Small intestine (tissue), 7 donors: Measurements from ENCODE around the gene ANKRD53. TPM values are rescaled to one million over a fixed set of nuclear protein-coding genes. Genes with fewer than 3 reads are reported as not detected.

Source experiments
- DNase-seq, 2 donors: peaks; one replicate each; pipeline versions ENCODE4 v3.0.0 to v3.0.0-alpha.2; 2013
- FAIRE-seq: peaks from 2 replicates; lab custom pipeline; 2012; peaks lifted over from hg19 to GRCh38; lab: Jason Lieb, UNC
- H3K27ac ChIP-seq, 3 donors: one replicate each; pipeline ENCODE4 v1.5.1; 2013; ENCODE audit warnings: low read length in 2 of 3, mild to moderate bottlenecking in 2 of 3, control low read depth in 1 of 3, inconsistent platforms in 1 of 3, low read depth in 1 of 3, moderate library complexity in 1 of 3
- H3K27me3 ChIP-seq, 3 donors: one replicate each; pipeline ENCODE4 v1.6.1; 2013; ENCODE audit warnings: low read length in 3 of 3, inconsistent platforms in 1 of 3; ENCODE audit not compliant: control insufficient read depth in 3 of 3, insufficient read depth in 3 of 3
- H3K36me3 ChIP-seq, 3 donors: one replicate each; pipeline ENCODE4 v1.6.1; 2013; ENCODE audit warnings: low read length in 3 of 3, inconsistent platforms in 1 of 3, low read depth in 1 of 3, mild to moderate bottlenecking in 1 of 3, moderate library complexity in 1 of 3; ENCODE audit not compliant: control insufficient read depth in 3 of 3, insufficient read depth in 2 of 3
- H3K4me1 ChIP-seq, 3 donors: one replicate each; pipeline ENCODE4 v1.6.1; 2013; ENCODE audit warnings: low read length in 2 of 3, inconsistent platforms in 1 of 3, low read depth in 1 of 3, mild to moderate bottlenecking in 1 of 3, moderate library complexity in 1 of 3; ENCODE audit not compliant: control insufficient read depth in 3 of 3, insufficient read depth in 2 of 3
- H3K4me3 ChIP-seq, 3 donors: one replicate each; pipeline ENCODE4 v1.5.1; 2013; ENCODE audit warnings: low read length in 3 of 3, control low read depth in 1 of 3, inconsistent platforms in 1 of 3, low read depth in 1 of 3, mild to moderate bottlenecking in 1 of 3, moderate library complexity in 1 of 3
- H3K9me3 ChIP-seq, 2 donors: one replicate each; pipeline ENCODE4 v1.6.1; 2013; ENCODE audit warnings: low read depth in 1 of 2, low read length in 1 of 2; ENCODE audit not compliant: control insufficient read depth in 2 of 2, insufficient read depth in 1 of 2
- WGBS, 3 donors: extraction: QIAGEN DNeasy Blood & Tissue Kit; methylation state at CpG; one replicate each; pipeline ENCODE4 v1.1.7; 2013; 5-methylcytosine and 5-hydroxymethylcytosine counted together
- polyA plus RNA-seq, 4 donors: library from polyadenylated mRNA; stranded (reverse) in 3 of 4; unstranded in 1 of 4; fragments of 200-250 nt in 3 of 4; fragments of 120-200 nt in 1 of 4; gene quantifications; one replicate each; pipeline versions ENCODE4 v1.2.1 to v1.2.3, GENCODE V29; 2013
- donor health status: healthy with polysubstance abuse.
- donor health status: control.
- donor health status: control.
- donor health status: Bipolar disorder and iron deficiency.
- donor health status: healthy.

ANKRD53 gene
- polyA plus RNA-seq, 4 donors, result 1.7 to 2.4 (median 2.2) TPM

- Histone ChIP-seq H3K4me1 (no peaks in the 10 kb centered on the region), H3K9me3 (no peaks in the 10 kb centered on the region), H3K27ac (no peak overlapping the region), H3K36me3 (no peaks in the 10 kb centered on the region), H3K27me3 (peaks cover 0 to 38% (median 18%) of the 10 kb centered on the region in 3 donors), H3K4me3 (no peak overlapping the region)
- no peak for FAIRE-seq
- no peak for DNase-seq
- WGBS, 3 donors, result 73 to 81% (median 81%) methylated on average over 5 of the region's 5 CpGs
Measured at GRCh38 chr2:70941701-70942100, 36.7 kb upstream of the ANKRD53 start.

- H3K9me3 ChIP-seq, result no peaks in the 10 kb centered on the region
- H3K27ac ChIP-seq, result no peak overlapping the region
- DNase-seq (no peak), FAIRE-seq (no peak)
- peaks cover 0 to 47% (median 21%) of the 10 kb centered on the region in 3 donors for H3K27me3 ChIP-seq
- no peaks in the 10 kb centered on the region for H3K4me1 ChIP-seq
- 62 to 66% (median 63%) methylated on average over 6 of the region's 6 CpGs for WGBS, 3 donors
- no peaks in the 10 kb centered on the region for H3K36me3 ChIP-seq
- no peak overlapping the region for H3K4me3 ChIP-seq
Measured at GRCh38 chr2:70942396-70943204, 35.8 kb upstream of the ANKRD53 start.

- Histone ChIP-seq H3K4me1 (no peaks in the 10 kb centered on the region), H3K9me3 (no peaks in the 10 kb centered on the region), H3K36me3 (no peaks in the 10 kb centered on the region), H3K4me3 (no peak overlapping the region), H3K27me3 (peaks cover 0 to 54% (median 16%) of the 10 kb centered on the region in 3 donors), H3K27ac (no peak overlapping the region)
- FAIRE-seq (no peak), DNase-seq (no peak)
- 73 to 80% (median 73%) methylated on average over 9 to 11 of the region's 11 CpGs for WGBS, 3 donors
Measured at GRCh38 chr2:70943205-70943871, 35.1 kb upstream of the ANKRD53 start.

GRCh38 chr2:70944111-70944690 lies 34.2 kb upstream of the ANKRD53 start:
- FAIRE-seq (no peak), DNase-seq (no peak)
- H3K9me3 ChIP-seq, result no peaks in the 10 kb centered on the region

GRCh38 chr2:70946832-70947442 lies 31.5 kb upstream of the ANKRD53 start:
- peaks cover 0 to 43% (median 4%) of the 10 kb centered on the region in 3 donors for H3K27me3 ChIP-seq

More at GRCh38 chr2:70944111-70944690, 34.2 kb upstream of the ANKRD53 start:
- Histone ChIP-seq H3K4me1 (no peaks in the 10 kb centered on the region), H3K27ac (no peak overlapping the region), H3K4me3 (no peak overlapping the region), H3K36me3 (no peaks in the 10 kb centered on the region), H3K27me3 (peaks cover 0 to 54% (median 13%) of the 10 kb centered on the region in 3 donors)
- WGBS, 3 donors, result 65 to 78% (median 70%) methylated on average over 4 of the region's 4 CpGs

GRCh38 chr2:70947556-70948184 lies 30.8 kb upstream of the ANKRD53 start:
- Histone ChIP-seq H3K27ac (no peak overlapping the region), H3K9me3 (no peaks in the 10 kb centered on the region), H3K36me3 (no peaks in the 10 kb centered on the region), H3K27me3 (peaks cover 0 to 44% (median 4%) of the 10 kb centered on the region in 3 donors), H3K4me3 (no peak overlapping the region), H3K4me1 (no peaks in the 10 kb centered on the region)
- whole genome bisulfite sequencing, 3 donors, result 55 to 57% (median 55%) methylated on average over 11 of the region's 11 CpGs
- FAIRE-seq (no peak), DNase-seq (no peak)

More at GRCh38 chr2:70946832-70947442, 31.5 kb upstream of the ANKRD53 start:
- DNase-seq (peak; percentile 51 to 66), FAIRE-seq (no peak)
- Histone ChIP-seq H3K4me3 (no peak overlapping the region), H3K9me3 (no peaks in the 10 kb centered on the region), H3K27ac (no peak overlapping the region), H3K4me1 (no peaks in the 10 kb centered on the region), H3K36me3 (no peaks in the 10 kb centered on the region)
- 17 to 22% (median 21%) methylated on average over 8 of the region's 8 CpGs for WGBS, 3 donors

- FAIRE-seq, result no peak
- WGBS, 3 donors, result 8 to 10% (median 9%) methylated on average over 25 to 27 of the region's 27 CpGs
Measured at GRCh38 chr2:70948337-70949003, 30.0 kb upstream of the ANKRD53 start.

More at GRCh38 chr2:70948337-70949003, 30.0 kb upstream of the ANKRD53 start:
- Histone ChIP-seq H3K27me3 (peaks cover 0 to 48% (median 4%) of the 10 kb centered on the region in 3 donors), H3K27ac (no peak overlapping the region), H3K36me3 (no peaks in the 10 kb centered on the region), H3K9me3 (no peaks in the 10 kb centered on the region), H3K4me3 (no peak overlapping the region), H3K4me1 (no peaks in the 10 kb centered on the region)
- DNase-seq, result peak; percentile 71 to 87
